ENCODE measurements around the gene DACT3.
"Not testable (repeated sequence)": the region's sequence is repeated elsewhere in the genome, so short reads cannot be mapped to it uniquely, and the experiment has no call there.

Gene DACT3

DNA sequence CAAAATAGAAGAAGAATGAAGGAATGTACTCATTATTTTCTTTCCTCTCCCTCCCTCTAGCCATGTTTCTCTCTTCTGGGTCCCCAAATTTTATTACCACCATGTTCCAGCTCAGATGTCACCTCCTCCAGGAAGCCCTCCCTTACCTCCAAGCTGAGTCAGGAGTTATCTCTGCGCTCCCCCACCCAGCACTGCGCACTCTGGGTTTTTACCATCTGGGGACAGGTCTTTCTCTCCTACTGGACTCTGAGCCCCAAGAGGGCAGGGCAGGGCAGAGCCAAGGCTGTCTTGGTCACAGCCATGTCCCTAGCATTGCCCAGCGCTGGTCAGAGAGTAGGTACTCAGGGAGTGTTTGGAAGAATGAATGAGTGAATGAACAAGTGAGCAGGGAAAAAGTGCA, 27.9 kb downstream of the DACT3 start:
- TF ChIP-seq ZFX (IDR thresholded peaks at IDR 0.05; ENCODE audit: borderline replicate concordance), result no peak
- TF ChIP-seq, protein P1, sequence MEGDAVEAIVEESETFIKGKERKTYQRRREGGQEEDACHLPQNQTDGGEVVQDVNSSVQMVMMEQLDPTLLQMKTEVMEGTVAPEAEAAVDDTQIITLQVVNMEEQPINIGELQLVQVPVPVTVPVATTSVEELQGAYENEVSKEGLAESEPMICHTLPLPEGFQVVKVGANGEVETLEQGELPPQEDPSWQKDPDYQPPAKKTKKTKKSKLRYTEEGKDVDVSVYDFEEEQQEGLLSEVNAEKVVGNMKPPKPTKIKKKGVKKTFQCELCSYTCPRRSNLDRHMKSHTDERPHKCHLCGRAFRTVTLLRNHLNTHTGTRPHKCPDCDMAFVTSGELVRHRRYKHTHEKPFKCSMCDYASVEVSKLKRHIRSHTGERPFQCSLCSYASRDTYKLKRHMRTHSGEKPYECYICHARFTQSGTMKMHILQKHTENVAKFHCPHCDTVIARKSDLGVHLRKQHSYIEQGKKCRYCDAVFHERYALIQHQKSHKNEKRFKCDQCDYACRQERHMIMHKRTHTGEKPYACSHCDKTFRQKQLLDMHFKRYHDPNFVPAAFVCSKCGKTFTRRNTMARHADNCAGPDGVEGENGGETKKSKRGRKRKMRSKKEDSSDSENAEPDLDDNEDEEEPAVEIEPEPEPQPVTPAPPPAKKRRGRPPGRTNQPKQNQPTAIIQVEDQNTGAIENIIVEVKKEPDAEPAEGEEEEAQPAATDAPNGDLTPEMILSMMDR (IDR thresholded peaks at IDR 0.05), result no peak
- H3K27ac ChIP-seq, result no peak overlapping the region

DNA sequence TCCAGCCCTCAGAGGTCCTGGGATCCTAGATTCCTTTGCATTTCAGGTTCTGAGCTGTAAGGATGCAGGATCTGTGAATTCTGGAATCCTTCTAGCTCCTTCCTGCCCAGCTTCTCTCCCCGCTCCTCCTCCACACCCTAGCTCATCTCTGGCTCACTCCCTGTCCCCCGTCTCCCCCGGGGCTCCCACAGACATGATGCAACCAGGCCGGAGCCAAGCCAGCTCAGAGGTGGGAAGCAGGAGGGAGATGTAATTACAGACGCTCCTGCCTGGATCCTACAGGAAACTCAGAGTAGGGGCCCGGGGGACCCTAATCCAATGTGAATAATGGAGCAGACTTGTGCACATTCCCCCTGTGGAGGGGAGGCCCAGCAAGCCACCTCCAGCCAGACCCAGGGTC, 29.5 kb downstream of the DACT3 start:
- TF ChIP-seq, protein P1 (IDR thresholded peaks at IDR 0.05), result no peak
- no peak for TF ChIP-seq ZFX (IDR thresholded peaks at IDR 0.05; ENCODE audit: borderline replicate concordance)
- no peak overlapping the region for H3K27ac ChIP-seq

DNA sequence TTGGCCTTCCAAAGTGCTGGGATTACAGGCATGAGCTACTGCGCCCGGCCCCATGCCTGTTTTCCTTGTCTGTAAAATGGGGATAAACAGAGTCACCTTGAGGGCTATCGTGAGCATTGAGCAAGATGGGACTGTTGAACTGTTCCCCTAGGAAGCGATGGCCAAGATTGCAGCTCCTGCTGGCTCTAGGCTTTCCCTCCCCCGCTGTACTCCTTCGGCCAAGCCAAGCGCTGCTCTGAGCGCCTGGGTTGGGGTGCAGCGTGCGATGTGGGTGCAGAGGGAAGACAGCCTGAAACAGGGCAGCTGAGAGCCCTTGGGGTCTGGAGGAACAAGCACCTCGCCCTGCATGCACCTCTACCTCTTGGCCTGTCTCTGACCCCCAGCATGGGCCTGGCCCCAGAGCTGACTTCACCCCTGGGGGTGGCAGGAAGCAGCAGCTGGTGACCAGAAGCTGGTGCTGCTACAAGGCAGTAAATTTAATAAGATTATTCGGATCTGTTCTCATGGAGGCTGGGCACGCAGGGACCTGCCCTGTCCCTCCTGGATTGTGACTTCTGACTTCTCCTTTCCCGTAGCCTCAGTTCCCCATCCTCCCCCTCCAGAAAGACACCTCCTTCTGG, 30.3 kb downstream of the DACT3 start:
- TF ChIP-seq, protein P1 (IDR thresholded peaks at IDR 0.05), result no peak
- TF ChIP-seq ZFX (IDR thresholded peaks at IDR 0.05; ENCODE audit: borderline replicate concordance), result no peak
- no peak overlapping the region for H3K27ac ChIP-seq

DNA sequence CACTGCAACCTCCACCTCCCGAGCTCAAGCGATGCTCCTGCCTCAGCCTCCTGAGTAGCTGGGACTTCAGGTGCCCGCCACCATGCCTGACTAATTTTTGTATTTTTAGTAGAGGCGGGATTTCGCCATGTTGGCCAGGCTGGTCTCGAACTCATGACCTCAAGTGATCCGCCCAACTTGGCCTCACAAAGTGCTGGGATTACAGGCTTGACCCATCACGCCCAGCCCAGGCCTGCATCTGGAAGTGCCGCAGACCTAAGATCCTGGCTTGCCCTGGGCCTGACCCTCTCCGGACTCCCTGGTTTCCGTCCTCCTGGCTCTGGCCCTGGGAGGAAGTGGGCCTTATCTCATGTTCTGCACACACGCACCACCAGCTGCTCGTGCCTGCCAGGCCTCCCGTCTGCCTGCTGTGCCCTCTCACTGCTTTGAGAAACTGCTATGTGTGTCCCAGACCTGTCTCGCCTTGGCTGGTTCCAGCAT, 31.4 kb downstream of the DACT3 start:
- H3K27ac ChIP-seq, result no peak overlapping the region
- no peak for TF ChIP-seq ZFX (IDR thresholded peaks at IDR 0.05; ENCODE audit: borderline replicate concordance)
- TF ChIP-seq, protein P1 (IDR thresholded peaks at IDR 0.05), result no peak

DNA sequence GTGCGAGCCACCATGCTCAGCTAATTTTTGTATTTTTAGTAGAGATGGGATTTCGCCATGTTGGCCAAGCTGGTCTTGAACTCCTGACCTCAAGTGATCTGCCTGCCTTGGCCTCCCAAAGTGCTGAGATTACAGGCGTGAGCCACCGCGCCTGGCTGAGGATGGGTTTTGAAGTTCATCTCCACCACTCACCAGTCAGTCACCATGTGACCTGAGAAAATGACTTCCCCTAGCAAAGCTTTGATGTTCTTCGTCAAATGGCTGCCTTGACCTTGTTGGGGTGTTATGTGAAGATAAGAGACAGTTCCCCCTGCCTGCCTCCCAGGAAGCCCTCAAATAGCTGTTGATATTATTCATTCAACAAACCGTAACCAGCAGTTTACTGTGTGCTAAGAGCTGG, 32.0 kb downstream of the DACT3 start:
- H3K27ac ChIP-seq, result not testable (repeated sequence)

DNA sequence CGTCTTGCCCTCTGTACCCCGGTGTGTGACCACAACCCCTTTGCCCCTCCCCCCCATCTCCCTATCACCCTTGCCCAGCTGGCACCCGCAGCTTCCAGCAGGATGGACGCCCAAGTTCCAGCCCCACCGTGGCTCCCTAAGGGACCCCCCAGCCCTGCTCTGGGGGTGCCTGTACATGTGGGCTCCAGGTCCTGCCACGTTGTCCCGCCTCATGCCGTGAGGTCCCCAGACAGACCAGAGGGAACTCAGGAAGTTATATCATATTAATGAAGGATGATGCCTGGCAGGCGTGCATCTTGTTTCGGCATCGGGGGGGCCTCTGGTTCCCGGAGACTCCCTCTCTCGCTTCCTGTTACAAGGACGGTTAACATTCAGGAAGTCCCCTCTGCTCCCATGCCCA, 34.5 kb downstream of the DACT3 start:
- no peak for TF ChIP-seq ZFX (IDR thresholded peaks at IDR 0.05; ENCODE audit: borderline replicate concordance)
- TF ChIP-seq, protein P1 (IDR thresholded peaks at IDR 0.05), result no peak
- no peak overlapping the region for H3K27ac ChIP-seq

DNA sequence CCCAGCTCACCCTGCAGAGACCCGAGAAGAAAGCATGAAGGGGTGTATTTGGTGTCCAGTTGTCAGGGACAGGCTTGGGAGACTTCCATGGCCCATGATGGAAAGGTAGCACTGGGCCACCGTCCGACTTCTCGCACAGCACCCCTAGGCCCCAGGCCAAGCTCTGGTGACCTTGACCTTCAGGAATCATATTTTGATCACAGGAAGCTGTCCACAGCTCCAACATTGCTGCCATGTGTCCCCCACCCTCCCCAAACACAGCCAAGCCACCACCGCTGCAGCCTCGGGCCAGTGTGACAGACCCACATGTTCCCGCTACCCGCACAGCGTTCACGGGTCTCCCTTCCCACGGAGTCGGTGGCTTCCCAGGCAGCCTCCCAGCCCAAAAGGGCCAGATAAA, 35.3 kb downstream of the DACT3 start:
- TF ChIP-seq ZFX (IDR thresholded peaks at IDR 0.05; ENCODE audit: borderline replicate concordance), result no peak
- TF ChIP-seq, protein P1 (IDR thresholded peaks at IDR 0.05), result no peak
- H3K27ac ChIP-seq, result no peak overlapping the region
